Right lobe of liver (tissue), 6 donors: ENCODE results near the gene IDUA. TPM values are rescaled to one million over a fixed set of nuclear protein-coding genes. Genes with fewer than 3 reads are reported as not detected.

Experiments
- ATAC-seq, 4 donors: fragments of 200-7000 bp; cut with Tn5 transposase; one replicate each; pipeline ENCODE4 v1.9.1; 2020; ENCODE audit warnings: mild to moderate bottlenecking in 4 of 4, moderate library complexity in 4 of 4
- DNase-seq, 3 donors: peaks; one replicate each; pipeline ENCODE4 v3.0.0-alpha.2; 2020
- H3K27ac ChIP-seq, 3 donors: fragments of 200-600 bp; one replicate each; pipeline ENCODE4 v1.8.0; 2022
- H3K27me3 ChIP-seq, 2 donors: fragments of 200-600 bp; one replicate each; pipeline ENCODE4 v1.8.0; 2022
- H3K36me3 ChIP-seq, 4 donors: fragments of 200-600 bp; sonication (generic) in 1 of 4; one replicate each; pipeline versions ENCODE4 v1.5.1 to v1.8.0; 2017 to 2022; ENCODE audit warnings: control low read depth in 1 of 4
- H3K4me1 ChIP-seq, 4 donors: fragments of 200-600 bp; sonication (generic) in 1 of 4; one replicate each; pipeline versions ENCODE4 v1.5.1 to v1.8.0; 2017 to 2022; ENCODE audit warnings: control low read depth in 1 of 4
- H3K4me3 ChIP-seq, 3 donors: fragments of 200-600 bp; one replicate each; pipeline ENCODE4 v1.8.0; 2022
- H3K9me3 ChIP-seq, 4 donors: fragments of 200-600 bp; sonication (generic) in 1 of 4; one replicate each; pipeline versions ENCODE4 v1.5.1 to v1.8.0; 2017 to 2022; ENCODE audit warnings: control low read depth in 1 of 4
- POLR2A ChIP-seq: fragments of 450-650 bp; IDR thresholded peaks from one replicate; pipeline ENCODE4 v1.6.1; 2017; ENCODE audit warnings: antibody characterized with exemption, mild to moderate bottlenecking
- WGBS: methylation state at CpG from one replicate; pipeline ENCODE4 v1.1.6; 2018; ENCODE audit warnings: low coverage, low lambda C conversion rate; ENCODE audit not compliant: insufficient coverage; ENCODE audit errors: missing lambda C conversion rate; 5-methylcytosine and 5-hydroxymethylcytosine counted together
- intact Hi-C, 2 donors: fragments of 100-400 bp; cut with DNase I; formaldehyde crosslinking; loops; one replicate each; pipeline versions ENCODE4 v1.11.2 to v1.14.1; 2022
- total RNA-seq, 6 experiments: library from RNA; depleted of rRNA in 2 of 6; stranded (reverse); fragments of >200 nt in 2 of 6; fragmentation: NEBNext Ultra II Directional in 3 of 6; extraction: Animal tissue kit (Norgen Biotek cat#: 25700) in 3 of 6; gene quantifications; one replicate each; pipeline versions ENCODE4 v1.1.0 to v1.2.4, GENCODE V29; 2016 to 2023
- TF ChIP-seq, protein P1 (sequence below), 4 donors: fragments of 200-600 bp in 3 of 4; fragments of 450-650 bp in 1 of 4; IDR thresholded peaks; one replicate each; pipeline versions ENCODE4 v1.5.1 to v1.8.0; 2016 to 2022; ENCODE audit warnings: antibody characterized with exemption in 4 of 4, mild to moderate bottlenecking in 2 of 4
- donor health status: DM: no; HTN: yes; CAD: no.
- donor health status: DM: no; HTN: no; CAD: no.
- donor health status: DM: no; HTN: no; CAD: no.
- donor health status: DM: no; HTN: yes; CAD: no.
- donor health status: DM: no; HTN: yes; CAD: no.

Gene IDUA
- total RNA-seq, 6 experiments from 2014 or later, result 4.7 to 15.1 (median 11.0) TPM

DNA sequence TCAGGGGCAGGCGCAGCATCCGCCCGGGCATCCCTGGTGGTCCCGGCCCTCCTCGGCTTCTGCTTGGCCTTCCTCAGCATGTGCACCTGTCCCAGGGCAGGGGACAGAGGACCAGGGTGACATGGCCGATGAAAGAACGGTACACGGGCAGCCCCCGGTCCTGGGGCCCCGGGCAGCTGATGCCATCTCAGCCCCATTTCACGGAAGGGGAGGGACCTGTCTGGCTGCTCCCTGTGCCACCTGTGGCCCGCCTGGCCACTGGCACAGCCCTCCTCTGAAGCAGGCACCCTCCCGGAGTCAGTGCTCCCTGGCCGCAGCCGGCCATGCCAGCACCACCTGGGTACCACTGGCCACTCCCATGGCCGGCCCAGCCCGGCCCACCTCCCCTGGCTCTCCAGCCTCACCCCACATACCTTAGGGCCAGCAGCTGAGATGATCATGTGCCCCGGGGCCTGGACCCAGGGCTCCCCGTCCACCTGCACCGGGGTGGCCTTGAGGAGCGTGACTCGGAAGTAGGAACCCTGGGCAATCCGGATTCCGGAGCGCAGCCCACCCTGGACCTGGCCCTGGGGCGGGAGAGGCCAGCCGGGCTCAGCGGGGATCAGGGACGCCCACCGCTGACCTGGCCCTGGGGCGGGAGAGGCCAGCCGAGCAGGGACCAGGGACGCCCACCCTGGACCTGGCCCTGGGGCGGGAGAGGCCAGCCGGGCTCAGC, 26.1 kb upstream of the IDUA start:
- peaks cover 0 to 3% (median 0%) of the 10 kb centered on the region in 4 donors for H3K36me3 ChIP-seq
- no peak overlapping the region for H3K4me3 ChIP-seq
- intact Hi-C loops, result no loop called here
- 92% methylated on average over 10 of the region's 35 CpGs for WGBS
- no peaks in the 10 kb centered on the region for H3K27me3 ChIP-seq
- H3K9me3 ChIP-seq, result no peaks in the 10 kb centered on the region
- TF ChIP-seq, protein P1, sequence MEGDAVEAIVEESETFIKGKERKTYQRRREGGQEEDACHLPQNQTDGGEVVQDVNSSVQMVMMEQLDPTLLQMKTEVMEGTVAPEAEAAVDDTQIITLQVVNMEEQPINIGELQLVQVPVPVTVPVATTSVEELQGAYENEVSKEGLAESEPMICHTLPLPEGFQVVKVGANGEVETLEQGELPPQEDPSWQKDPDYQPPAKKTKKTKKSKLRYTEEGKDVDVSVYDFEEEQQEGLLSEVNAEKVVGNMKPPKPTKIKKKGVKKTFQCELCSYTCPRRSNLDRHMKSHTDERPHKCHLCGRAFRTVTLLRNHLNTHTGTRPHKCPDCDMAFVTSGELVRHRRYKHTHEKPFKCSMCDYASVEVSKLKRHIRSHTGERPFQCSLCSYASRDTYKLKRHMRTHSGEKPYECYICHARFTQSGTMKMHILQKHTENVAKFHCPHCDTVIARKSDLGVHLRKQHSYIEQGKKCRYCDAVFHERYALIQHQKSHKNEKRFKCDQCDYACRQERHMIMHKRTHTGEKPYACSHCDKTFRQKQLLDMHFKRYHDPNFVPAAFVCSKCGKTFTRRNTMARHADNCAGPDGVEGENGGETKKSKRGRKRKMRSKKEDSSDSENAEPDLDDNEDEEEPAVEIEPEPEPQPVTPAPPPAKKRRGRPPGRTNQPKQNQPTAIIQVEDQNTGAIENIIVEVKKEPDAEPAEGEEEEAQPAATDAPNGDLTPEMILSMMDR (IDR thresholded peaks at IDR 0.05), result no peak
- TF ChIP-seq POLR2A, result no peak
- H3K27ac ChIP-seq, result no peak overlapping the region
- ATAC-seq, result peak in 1 of 4 donors; percentile 5
- DNase-seq, result no peak
- no peaks in the 10 kb centered on the region for H3K4me1 ChIP-seq

DNA sequence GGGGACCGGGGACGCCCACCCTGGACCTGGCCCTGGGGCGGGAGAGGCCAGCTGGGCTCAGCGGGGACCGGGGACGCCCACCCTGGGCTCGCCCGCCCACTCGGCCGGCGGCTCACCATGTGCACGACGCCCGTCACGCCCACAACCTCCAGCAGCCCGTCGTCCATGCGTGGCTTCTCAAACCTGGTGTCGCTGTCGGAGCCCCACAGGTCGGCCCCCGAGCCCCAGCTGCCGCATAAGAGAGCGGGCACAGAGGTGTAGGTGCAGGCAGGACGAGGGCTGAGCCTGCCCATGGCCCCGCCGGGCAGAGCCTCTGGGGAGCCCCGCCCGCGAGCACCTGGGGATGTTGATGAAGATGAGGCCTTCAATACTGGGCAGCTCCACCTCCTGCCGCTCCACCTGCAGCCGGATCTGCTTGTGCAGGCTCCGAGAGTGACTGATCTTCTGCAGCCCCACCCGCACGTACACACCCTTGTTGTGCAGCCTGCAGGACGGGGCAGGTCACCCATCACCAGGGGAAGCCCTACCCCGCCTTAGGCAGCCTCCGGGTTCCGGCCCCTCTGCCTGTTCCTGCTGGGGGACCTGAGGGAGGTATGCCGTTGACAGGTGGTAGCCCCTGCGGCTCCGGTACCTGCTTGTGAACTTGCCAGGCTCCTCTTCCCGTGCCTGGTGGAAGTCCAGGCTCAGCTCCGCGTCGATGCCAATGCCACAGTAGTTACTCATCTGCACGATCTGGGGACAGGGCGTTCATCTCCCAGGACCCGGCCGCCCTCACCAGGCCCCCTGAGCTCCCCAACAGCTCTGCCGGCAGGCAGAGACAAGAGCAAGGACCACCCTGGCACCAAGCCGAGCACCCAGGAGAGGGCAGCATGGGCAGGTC, 25.3 kb upstream of the IDUA start:
- Histone ChIP-seq H3K36me3 (peaks cover 0 to 3% (median 0%) of the 10 kb centered on the region in 4 donors), H3K4me1 (no peaks in the 10 kb centered on the region), H3K27ac (no peak overlapping the region), H3K4me3 (no peak overlapping the region), H3K9me3 (no peaks in the 10 kb centered on the region), H3K27me3 (no peaks in the 10 kb centered on the region)
- DNase-seq (no peak), ATAC-seq (no peak)
- intact Hi-C loops, result no loop called here
- 100% methylated on average over 3 of the region's 52 CpGs for WGBS
- TF ChIP-seq POLR2A, result no peak
- TF ChIP-seq, protein P1 (IDR thresholded peaks at IDR 0.05), result no peak

DNA sequence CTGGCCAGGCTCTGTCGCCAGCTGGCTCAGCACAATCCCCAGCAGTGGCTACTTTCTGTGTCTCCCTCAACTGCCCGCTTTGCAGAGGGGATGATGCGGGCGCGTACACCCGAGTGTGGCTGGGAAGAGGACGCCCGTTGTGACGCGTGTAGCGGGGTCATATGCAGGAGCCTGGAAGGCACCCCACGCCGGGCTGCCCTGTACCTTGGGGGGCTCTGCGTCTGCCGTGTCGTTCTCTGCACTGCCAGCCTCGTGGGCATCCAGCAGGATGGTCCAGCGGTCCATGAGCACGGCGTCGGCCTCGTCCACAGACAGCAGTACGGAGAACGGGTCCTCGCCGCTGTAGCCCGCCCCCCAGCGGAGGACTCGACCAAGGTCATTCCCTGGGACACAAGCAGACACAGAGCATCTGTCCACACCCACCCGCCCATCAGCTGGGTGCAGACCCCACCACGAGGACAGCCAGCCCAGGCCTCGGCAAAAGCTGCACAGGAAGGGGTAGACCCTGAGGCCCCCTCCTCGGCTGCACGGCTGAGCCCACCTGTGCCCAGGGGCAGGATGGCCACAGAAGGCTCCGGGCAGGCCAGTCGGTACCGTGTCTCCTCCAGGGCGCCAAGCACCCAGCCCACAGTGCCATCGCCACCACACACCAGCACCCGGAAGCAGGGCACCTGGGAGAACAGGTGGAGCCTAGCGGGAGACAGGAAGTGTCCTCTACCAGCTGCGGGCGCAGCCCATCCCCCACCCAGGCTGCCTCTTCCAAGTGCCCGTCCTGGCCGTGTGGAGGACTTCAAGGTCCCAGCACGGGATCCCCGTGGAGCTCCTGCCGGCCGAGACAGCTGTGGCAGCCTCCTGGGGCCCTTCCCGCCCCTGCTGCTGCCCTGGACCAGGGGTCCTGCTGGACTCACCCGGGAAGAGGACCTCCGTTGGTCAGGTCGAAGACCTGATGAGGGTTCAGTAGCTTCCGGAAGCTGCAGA, 24.3 kb upstream of the IDUA start:
- Histone ChIP-seq H3K27ac (no peak overlapping the region), H3K4me3 (no peak overlapping the region), H3K4me1 (no peaks in the 10 kb centered on the region), H3K9me3 (no peaks in the 10 kb centered on the region), H3K36me3 (peaks cover 0 to 3% (median 0%) of the 10 kb centered on the region in 4 donors), H3K27me3 (no peaks in the 10 kb centered on the region)
- intact Hi-C loops, result no loop called here
- WGBS, result 100% methylated on average over 1 of the region's 54 CpGs
- no peak for ATAC-seq
- TF ChIP-seq, protein P1 (IDR thresholded peaks at IDR 0.05), result no peak
- no peak for TF ChIP-seq POLR2A
- DNase-seq, result no peak
